Uterus (tissue), 4 donors: ENCODE measurements around the gene WDR45B. TPM values are rescaled to one million over a fixed set of nuclear protein-coding genes. Genes with fewer than 3 reads are reported as not detected.

Source experiments
- DNase-seq, 2 donors: peaks; one replicate each; pipeline ENCODE4 v3.0.0-alpha.2; 2019 to 2020
- H3K27ac ChIP-seq, 2 donors: fragments of 200-600 bp; sonication (generic); 1 replicate in 1 of 2; 2 replicates in 1 of 2; pipeline ENCODE4 v1.5.1; 2016 to 2018
- H3K27me3 ChIP-seq, 2 donors: fragments of 200-600 bp; sonication (generic); one replicate each; pipeline ENCODE4 v1.5.1; 2018 to 2019; ENCODE audit warnings: control low read depth in 1 of 2
- H3K36me3 ChIP-seq, 2 donors: fragments of 200-600 bp; sonication (generic); one replicate each; pipeline ENCODE4 v1.5.1; 2019; ENCODE audit warnings: control low read depth in 1 of 2
- H3K4me1 ChIP-seq, 2 donors: fragments of 200-600 bp; sonication (generic); one replicate each; pipeline ENCODE4 v1.5.1; 2018 to 2019; ENCODE audit warnings: control low read depth in 1 of 2
- H3K4me3 ChIP-seq, 2 donors: fragments of 200-600 bp; sonication (generic); 1 replicate in 1 of 2; 2 replicates in 1 of 2; pipeline ENCODE4 v1.5.1; 2018 to 2019; ENCODE audit warnings: mild to moderate bottlenecking in 1 of 2
- H3K9me3 ChIP-seq, 2 donors: fragments of 200-600 bp; sonication (generic); one replicate each; pipeline ENCODE4 v1.5.1; 2019; ENCODE audit warnings: control low read depth in 1 of 2
- POLR2A ChIP-seq, 2 donors: fragments of 450-650 bp; IDR thresholded peaks; one replicate each; pipeline ENCODE4 v1.6.1; 2016; ENCODE audit warnings: antibody characterized with exemption in 2 of 2, mild to moderate bottlenecking in 1 of 2, moderate library complexity in 1 of 2
- intact Hi-C: fragments of 100-400 bp; cut with DNase I; formaldehyde crosslinking; loops from one replicate; pipeline ENCODE4 v1.15.1; 2023; ENCODE audit warnings: low total_unique reads
- total RNA-seq, 4 donors: library from RNA; depleted of rRNA in 3 of 4; stranded (reverse); fragments of >200 nt in 3 of 4; gene quantifications; one replicate each; pipeline versions ENCODE4 v1.1.0 to v1.2.4, GENCODE V29; 2014 to 2023
- TF ChIP-seq, protein P1 (sequence below), 4 experiments: fragments of 200-600 bp in 2 of 4; fragments of 450-650 bp in 2 of 4; sonication (generic) in 2 of 4; IDR thresholded peaks; one replicate each; pipeline ENCODE4 v1.5.1; 2016 to 2019; ENCODE audit warnings: antibody characterized with exemption in 4 of 4, mild to moderate bottlenecking in 2 of 4, moderate library complexity in 1 of 4
- donor health status: DM: yes; HTN: yes; CAD: no.

WDR45B gene
- total RNA-seq, 4 donors from 2014 or later = 56.5 to 111 (median 85.4) TPM

GRCh38 chr17:82664701-82665182 is 16.5 kb upstream of the WDR45B start:
- no peak for DNase-seq
- H3K9me3 ChIP-seq = no peaks in the 10 kb centered on the region
- intact Hi-C loops = no loop called here
- no peaks in the 10 kb centered on the region for H3K36me3 ChIP-seq
- no peak overlapping the region for H3K27ac ChIP-seq
- no peak overlapping the region for H3K4me3 ChIP-seq
- TF ChIP-seq, protein P1, sequence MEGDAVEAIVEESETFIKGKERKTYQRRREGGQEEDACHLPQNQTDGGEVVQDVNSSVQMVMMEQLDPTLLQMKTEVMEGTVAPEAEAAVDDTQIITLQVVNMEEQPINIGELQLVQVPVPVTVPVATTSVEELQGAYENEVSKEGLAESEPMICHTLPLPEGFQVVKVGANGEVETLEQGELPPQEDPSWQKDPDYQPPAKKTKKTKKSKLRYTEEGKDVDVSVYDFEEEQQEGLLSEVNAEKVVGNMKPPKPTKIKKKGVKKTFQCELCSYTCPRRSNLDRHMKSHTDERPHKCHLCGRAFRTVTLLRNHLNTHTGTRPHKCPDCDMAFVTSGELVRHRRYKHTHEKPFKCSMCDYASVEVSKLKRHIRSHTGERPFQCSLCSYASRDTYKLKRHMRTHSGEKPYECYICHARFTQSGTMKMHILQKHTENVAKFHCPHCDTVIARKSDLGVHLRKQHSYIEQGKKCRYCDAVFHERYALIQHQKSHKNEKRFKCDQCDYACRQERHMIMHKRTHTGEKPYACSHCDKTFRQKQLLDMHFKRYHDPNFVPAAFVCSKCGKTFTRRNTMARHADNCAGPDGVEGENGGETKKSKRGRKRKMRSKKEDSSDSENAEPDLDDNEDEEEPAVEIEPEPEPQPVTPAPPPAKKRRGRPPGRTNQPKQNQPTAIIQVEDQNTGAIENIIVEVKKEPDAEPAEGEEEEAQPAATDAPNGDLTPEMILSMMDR (IDR thresholded peaks at IDR 0.05) = no peak
- no peak for TF ChIP-seq POLR2A (IDR thresholded peaks at IDR 0.05)
- no peaks in the 10 kb centered on the region for H3K27me3 ChIP-seq
- no peaks in the 10 kb centered on the region for H3K4me1 ChIP-seq

- Histone ChIP-seq H3K36me3 (no peaks in the 10 kb centered on the region), H3K9me3 (no peaks in the 10 kb centered on the region), H3K4me3 (no peak overlapping the region), H3K27me3 (no peaks in the 10 kb centered on the region), H3K27ac (no peak overlapping the region), H3K4me1 (no peaks in the 10 kb centered on the region)
- intact Hi-C loops = no loop called here
- DNase-seq = no peak
- TF ChIP-seq, protein P1 (IDR thresholded peaks at IDR 0.05) = no peak
- no peak for TF ChIP-seq POLR2A (IDR thresholded peaks at IDR 0.05)
Observed at GRCh38 chr17:82664276-82664575, 16.0 kb upstream of the WDR45B start.

DNA sequence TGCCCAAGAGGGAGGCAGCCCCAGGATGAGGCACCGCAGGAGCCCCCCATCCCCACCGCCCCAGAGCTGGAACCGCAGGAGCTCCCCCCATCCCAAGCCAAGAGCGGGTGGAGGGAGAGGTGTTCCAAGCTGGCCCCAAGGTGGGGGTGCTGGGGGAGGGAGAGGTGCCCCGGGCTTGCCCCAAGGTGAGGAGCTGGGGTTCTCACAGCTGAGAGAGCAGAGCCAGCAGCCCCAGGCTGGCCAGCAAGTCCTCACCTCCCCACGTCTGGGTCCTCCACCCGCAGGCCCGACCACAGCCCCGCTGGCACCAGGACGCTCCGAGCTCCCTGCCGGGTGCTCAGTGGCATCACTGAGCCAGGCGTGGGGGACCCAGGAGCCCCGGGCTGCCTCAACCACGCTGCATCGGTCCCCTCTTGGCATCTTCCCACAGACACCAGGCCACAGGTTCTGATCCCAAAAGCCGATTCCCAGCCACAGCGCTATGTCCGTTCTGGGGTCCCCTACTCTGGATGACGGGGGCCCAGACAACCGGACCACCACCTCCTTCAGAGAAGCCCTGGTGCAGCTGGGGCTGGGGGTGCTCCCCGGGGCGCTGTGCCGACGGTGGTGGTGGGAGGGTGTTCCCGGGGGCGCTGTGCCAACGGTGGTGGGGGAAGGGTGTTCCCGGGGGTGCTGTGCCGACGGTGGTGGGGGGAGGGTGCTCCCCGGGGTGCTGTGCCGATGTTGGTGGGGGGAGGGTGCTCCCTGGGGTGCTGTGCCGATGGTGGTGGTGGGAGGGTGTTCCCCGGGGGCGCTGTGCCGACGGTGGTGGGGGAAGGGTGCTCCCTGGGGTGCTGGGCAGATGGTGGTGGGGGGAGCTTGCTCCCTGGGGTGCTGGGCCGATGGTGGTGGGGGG is 15.4 kb upstream of the WDR45B start:
- no peaks in the 10 kb centered on the region for H3K36me3 ChIP-seq
- TF ChIP-seq POLR2A (IDR thresholded peaks at IDR 0.05) = no peak
- TF ChIP-seq, protein P1 (IDR thresholded peaks at IDR 0.05) = no peak
- H3K4me1 ChIP-seq = no peaks in the 10 kb centered on the region
- no peaks in the 10 kb centered on the region for H3K27me3 ChIP-seq
- no peak for DNase-seq
- intact Hi-C loops = no loop called here
- H3K9me3 ChIP-seq = no peaks in the 10 kb centered on the region
- no peak overlapping the region for H3K27ac ChIP-seq
- H3K4me3 ChIP-seq = no peak overlapping the region

- no peak overlapping the region for H3K4me3 ChIP-seq
- no peaks in the 10 kb centered on the region for H3K36me3 ChIP-seq
- H3K27ac ChIP-seq = no peak overlapping the region
- H3K4me1 ChIP-seq = no peaks in the 10 kb centered on the region
- DNase-seq = no peak
- H3K9me3 ChIP-seq = no peaks in the 10 kb centered on the region
- TF ChIP-seq POLR2A (IDR thresholded peaks at IDR 0.05) = no peak
- TF ChIP-seq, protein P1 (IDR thresholded peaks at IDR 0.05) = no peak
- intact Hi-C loops = no loop called here
- no peaks in the 10 kb centered on the region for H3K27me3 ChIP-seq
Observed at GRCh38 chr17:82662711-82663261, 14.5 kb upstream of the WDR45B start.
